Muscle of arm (tissue), 12 donors: ENCODE results near the gene ADGRV1. TPM values are rescaled to one million over a fixed set of nuclear protein-coding genes. Genes with fewer than 3 reads are reported as not detected.

Experiments used
- DNase-seq: peaks from one replicate; pipeline ENCODE4 v3.0.0-alpha.2; 2013
- polyA plus RNA-seq, 12 donors: library from polyadenylated mRNA; unstranded; fragments of 120-200 nt; gene quantifications; one replicate each; pipeline ENCODE4 v1.2.1, GENCODE V29; 2013; ENCODE audit not compliant: insufficient read length in 12 of 12

The ADGRV1 gene
- polyA plus RNA-seq, 12 donors = 0.84 to 4.3 (median 1.3) TPM; not detected in 2

GRCh38 chr5:91069364-91069763 is 510.8 kb downstream of the ADGRV1 start:
- no peak for DNase-seq

- DNase-seq = no peak
Observed at GRCh38 chr5:91070761-91071550, 512.4 kb downstream of the ADGRV1 start.

GRCh38 chr5:91072881-91073280 is 514.3 kb downstream of the ADGRV1 start:
- no peak for DNase-seq

GRCh38 chr5:91074615-91075014 is 516.0 kb downstream of the ADGRV1 start:
- DNase-seq = no peak

GRCh38 chr5:91076138-91076537 is 517.5 kb downstream of the ADGRV1 start:
- no peak for DNase-seq

- no peak for DNase-seq
Observed at GRCh38 chr5:91077623-91078022, 519.0 kb downstream of the ADGRV1 start.

- DNase-seq = no peak
Observed at GRCh38 chr5:91079037-91079436, 520.4 kb downstream of the ADGRV1 start.

GRCh38 chr5:91089758-91090157 is 531.2 kb downstream of the ADGRV1 start:
- no peak for DNase-seq

- no peak for DNase-seq
Observed at GRCh38 chr5:91090995-91091394, 532.4 kb downstream of the ADGRV1 start.

GRCh38 chr5:91091471-91092234 is 533.1 kb downstream of the ADGRV1 start:
- no peak for DNase-seq

GRCh38 chr5:91092859-91093783 is 534.5 kb downstream of the ADGRV1 start:
- no peak for DNase-seq

GRCh38 chr5:91095313-91095712 is 536.7 kb downstream of the ADGRV1 start:
- no peak for DNase-seq

- no peak for DNase-seq
Observed at GRCh38 chr5:91095786-91096385, 537.3 kb downstream of the ADGRV1 start.

GRCh38 chr5:91098541-91098940 is 539.9 kb downstream of the ADGRV1 start:
- peak; percentile 87 for DNase-seq

GRCh38 chr5:91101600-91102379 is 543.2 kb downstream of the ADGRV1 start:
- peak; percentile 79 for DNase-seq

GRCh38 chr5:91103353-91104061 is 544.9 kb downstream of the ADGRV1 start:
- DNase-seq = no peak

GRCh38 chr5:91104062-91104448 is 545.5 kb downstream of the ADGRV1 start:
- no peak for DNase-seq

GRCh38 chr5:91106842-91107511 is 548.4 kb downstream of the ADGRV1 start:
- no peak for DNase-seq

GRCh38 chr5:91109634-91110033 is 551.0 kb downstream of the ADGRV1 start:
- DNase-seq = no peak

- peak; percentile 87 for DNase-seq
Observed at GRCh38 chr5:91110686-91111085, 552.1 kb downstream of the ADGRV1 start.
